Nucleus accumbens (tissue), 56 donors: ENCODE measurements around the gene OR51A2.
"Not testable (repeated sequence)": the region's sequence is repeated elsewhere in the genome, so short reads cannot be mapped to it uniquely, and the experiment has no call there.

Experiments
- DNase-seq, 56 donors: peaks; one replicate each; lab custom pipeline; 2025; lab: John Stamatoyannopoulos, UW

OR51A2 gene

GRCh38 chr11:4955613-4956012 is at the start of gene OR51A2:
OR51A2 (minus strand) TSS chr11:4955713; CDS start chr11:4955713, 0 bp downstream.
- DNase-seq: not testable (repeated sequence)

- DNase-seq: peak in 28 of 56 donors; percentile 1 to 74 (median 8)
Measured at GRCh38 chr11:5004424-5005274, 49.1 kb upstream of the OR51A2 start.

- no peak for DNase-seq
Measured at GRCh38 chr11:4994551-4994950, 39.0 kb upstream of the OR51A2 start, which contains the start of gene OR51L1. OR51L1 (plus strand) TSS chr11:4994851; CDS start chr11:4998983, 4,132 bp downstream.

- no peak for DNase-seq
Measured at GRCh38 chr11:4991060-4991459, 35.5 kb upstream of the OR51A2 start.

GRCh38 chr11:4983841-4984240 is 28.3 kb upstream of the OR51A2 start:
- DNase-seq: no peak

- DNase-seq: no peak
Measured at GRCh38 chr11:4982678-4983077, 27.2 kb upstream of the OR51A2 start.

- no peak for DNase-seq
Measured at GRCh38 chr11:4979036-4979435, 23.5 kb upstream of the OR51A2 start.

GRCh38 chr11:4975436-4975835 is 19.9 kb upstream of the OR51A2 start:
- no peak for DNase-seq

- no peak for DNase-seq
Measured at GRCh38 chr11:4962816-4963215, 7.3 kb upstream of the OR51A2 start.

GRCh38 chr11:4960877-4961276 is 5.4 kb upstream of the OR51A2 start:
- DNase-seq: no peak

- DNase-seq: no peak
Measured at GRCh38 chr11:4957396-4957795, 1.9 kb upstream of the OR51A2 start.

GRCh38 chr11:4947505-4947904 is 8.0 kb downstream of the OR51A2 start, which contains the start of gene OR51A4:
OR51A4 (minus strand) TSS chr11:4947605; CDS start chr11:4947100, 505 bp downstream.
- no peak for DNase-seq

- DNase-seq: no peak
Measured at GRCh38 chr11:4936745-4937144, 18.8 kb downstream of the OR51A2 start.

- DNase-seq: no peak
Measured at GRCh38 chr11:4932751-4933150, 22.8 kb downstream of the OR51A2 start.

GRCh38 chr11:4926608-4927007 is 28.9 kb downstream of the OR51A2 start:
- DNase-seq: no peak

- no peak for DNase-seq
Measured at GRCh38 chr11:4924239-4924638, 31.3 kb downstream of the OR51A2 start, which contains the start of gene OR51G1. OR51G1 (minus strand) TSS chr11:4924339; CDS start chr11:4924339, 0 bp downstream.

GRCh38 chr11:4922304-4922703 is 33.2 kb downstream of the OR51A2 start:
- no peak for DNase-seq

GRCh38 chr11:4921796-4922195 is 33.7 kb downstream of the OR51A2 start:
- no peak for DNase-seq

GRCh38 chr11:4919250-4919649 is 36.3 kb downstream of the OR51A2 start, which contains the start of gene OR51G2:
OR51G2 (minus strand) TSS chr11:4919350; CDS start chr11:4915663, 3,687 bp downstream.
- no peak for DNase-seq

- DNase-seq: no peak
Measured at GRCh38 chr11:4916581-4916980, 38.9 kb downstream of the OR51A2 start.
